H1 (cell line): ENCODE results near the gene EMX2.

Experiments
- ASH2L ChIP-seq: fragments of 200-600, 300-600 bp; sonication (generic); IDR thresholded peaks from one replicate; pipeline ENCODE4 v1.7.1; 2017; ENCODE audit warnings: low read length
- CHD2 ChIP-seq: IDR thresholded peaks from 2 replicates; pipeline ENCODE4 v1.6.1; 2012; ENCODE audit warnings: low read length, improper control_type of control experiment
- CREB1 ChIP-seq: IDR thresholded peaks from 2 replicates; pipeline ENCODE4 v1.6.1; 2012; ENCODE audit warnings: inconsistent platforms
- CTCF ChIP-seq, 3 experiments: IDR thresholded peaks; 1 replicate in 2 of 3; 2 replicates in 1 of 3; pipeline versions ENCODE4 v1.5.1 to v1.6.1; 2011; ENCODE audit warnings: low read length in 3 of 3, mild to moderate bottlenecking in 3 of 3, inconsistent platforms in 2 of 3, low read depth in 1 of 3, moderate library complexity in 1 of 3; ENCODE audit not compliant: insufficient read depth in 1 of 3; ENCODE audit errors: control extremely low read depth in 1 of 3
- EZH2 ChIP-seq: fragments of 200-600 bp; sonication (generic); IDR thresholded peaks from 2 replicates; pipeline ENCODE4 v1.7.1; 2012; ENCODE audit warnings: low read depth, mild to moderate bottlenecking, moderate library complexity, low read length, inconsistent platforms; ENCODE audit not compliant: severe bottlenecking
- GABPA ChIP-seq: IDR thresholded peaks from 2 replicates; pipeline ENCODE4 v1.6.1; 2011; ENCODE audit warnings: mild to moderate bottlenecking, low read length, moderate library complexity, borderline replicate concordance; ENCODE audit not compliant: insufficient read depth
- MAX ChIP-seq: IDR thresholded peaks from 2 replicates; pipeline ENCODE4 v1.6.1; 2012; ENCODE audit warnings: inconsistent platforms
- POLR2A ChIP-seq, 2 experiments: IDR thresholded peaks; 1 replicate in 1 of 2; 2 replicates in 1 of 2; pipeline ENCODE4 v1.6.1; 2011; ENCODE audit warnings: low read depth in 2 of 2, low read length in 2 of 2, mild to moderate bottlenecking in 2 of 2; ENCODE audit errors: control extremely low read depth in 1 of 2
- POLR2AphosphoS5 ChIP-seq: IDR thresholded peaks from 2 replicates; pipeline ENCODE4 v1.6.1; 2011; ENCODE audit warnings: low read depth, low read length
- SP1 ChIP-seq: IDR thresholded peaks from 2 replicates; pipeline ENCODE4 v1.6.1; 2011; ENCODE audit warnings: low read depth, low read length
- SUZ12 ChIP-seq: fragments of 200-600 bp; sonication (generic); IDR thresholded peaks from 2 replicates; pipeline ENCODE4 v1.6.1; 2012; ENCODE audit warnings: mild to moderate bottlenecking, inconsistent platforms, low read length, moderate library complexity, mixed read lengths
- YY1 ChIP-seq: IDR thresholded peaks from 2 replicates; pipeline ENCODE4 v1.6.1; 2011; ENCODE audit warnings: low read depth, mild to moderate bottlenecking, low read length

- TF ChIP-seq POLR2A (IDR thresholded peaks at IDR 0.05; ENCODE audit: control extremely low read depth in 1 of 2, low read depth in 2 of 2, low read length in 2 of 2) (no peak), POLR2AphosphoS5 (no peak), GABPA (no peak), MAX (no peak), CHD2 (no peak), CTCF (IDR thresholded peaks at IDR 0.05; ENCODE audit: control extremely low read depth in 1 of 3, insufficient read depth in 1 of 3, low read depth in 1 of 3, low read length in 3 of 3) (no peak), EZH2 (no peak), ASH2L (no peak), SUZ12 (no peak), YY1 (no peak), CREB1 (no peak), SP1 (no peak)
Measured at GRCh38 chr10:117509573-117509972, 33.0 kb upstream of the EMX2 start.
